ENCODE results near the gene GOLM1.

- TF ChIP-seq POLR2A (IDR thresholded peaks at IDR 0.05) (no peak), CTCF (IDR thresholded peaks at IDR 0.05) (no peak)
Observed at GRCh38 chr9:86073839-86074238, 25.5 kb downstream of the GOLM1 start.
